Astrocyte (in vitro differentiated cells and primary cell): Measurements from ENCODE around the gene MUC4. TPM values are rescaled to one million over a fixed set of nuclear protein-coding genes. Genes with fewer than 3 reads are reported as not detected.
"Not testable (repeated sequence)": the region's sequence is repeated elsewhere in the genome, so short reads cannot be mapped to it uniquely, and the experiment has no call there.

Experiments used
- DNase-seq: peaks from one replicate; pipeline ENCODE4 v3.0.0-alpha.2; 2010; ENCODE audit warnings: low read depth
- FAIRE-seq: peaks from 2 replicates; lab custom pipeline; 2011; peaks lifted over from hg19 to GRCh38; lab: Jason Lieb, UNC
- H2AFZ ChIP-seq: 2 replicates; pipeline ENCODE4 v1.6.0; 2012; ENCODE audit warnings: low read depth, low read length, inconsistent platforms
- H3K27ac ChIP-seq: 2 replicates; pipeline ENCODE4 v1.5.1; 2011; ENCODE audit warnings: low read depth, low read length, inconsistent platforms
- H3K27me3 ChIP-seq: 2 replicates; pipeline ENCODE4 v1.6.0; 2011; ENCODE audit warnings: low read length, inconsistent platforms; ENCODE audit not compliant: insufficient read depth
- H3K36me3 ChIP-seq: 2 replicates; pipeline ENCODE4 v1.5.1; 2011; ENCODE audit warnings: low read length, inconsistent platforms; ENCODE audit not compliant: insufficient read depth
- H3K4me1 ChIP-seq: 2 replicates; pipeline ENCODE4 v1.5.1; 2011; ENCODE audit warnings: low read length, inconsistent platforms; ENCODE audit not compliant: insufficient read depth
- H3K4me2 ChIP-seq: 2 replicates; pipeline ENCODE4 v1.6.0; 2012; ENCODE audit warnings: low read length, inconsistent platforms
- H3K4me3 ChIP-seq: 2 replicates; pipeline ENCODE4 v1.5.1; 2011; ENCODE audit warnings: low read depth, mild to moderate bottlenecking, low read length, inconsistent platforms; ENCODE audit not compliant: insufficient read depth
- H3K79me2 ChIP-seq: 2 replicates; pipeline ENCODE4 v1.6.0; 2012; ENCODE audit warnings: mild to moderate bottlenecking, low read length, inconsistent platforms; ENCODE audit not compliant: insufficient read depth
- H3K9ac ChIP-seq: 2 replicates; pipeline ENCODE4 v1.6.0; 2012; ENCODE audit warnings: mild to moderate bottlenecking, low read length, inconsistent platforms
- H3K9me3 ChIP-seq: 2 replicates; pipeline ENCODE4 v1.5.1; 2012; ENCODE audit warnings: low read depth, mild to moderate bottlenecking, low read length, inconsistent platforms; ENCODE audit not compliant: insufficient read depth
- H4K20me1 ChIP-seq: 2 replicates; pipeline ENCODE4 v1.6.0; 2012; ENCODE audit warnings: low read length, inconsistent platforms; ENCODE audit not compliant: insufficient read depth
- H3K27ac Mint-ChIP-seq: one replicate; pipeline ENCODE4 v1.8.0; 2021; ENCODE audit warnings: mild to moderate bottlenecking, mixed read lengths; ENCODE audit not compliant: unreplicated experiment
- H3K27me3 Mint-ChIP-seq: one replicate; pipeline ENCODE4 v1.8.0; 2021; ENCODE audit warnings: low read depth, mixed read lengths; ENCODE audit not compliant: unreplicated experiment
- H3K36me3 Mint-ChIP-seq: one replicate; pipeline ENCODE4 v1.8.0; 2021; ENCODE audit warnings: low read depth, mixed read lengths; ENCODE audit not compliant: unreplicated experiment
- H3K4me1 Mint-ChIP-seq: one replicate; pipeline ENCODE4 v1.8.0; 2021; ENCODE audit warnings: low read depth, mixed read lengths; ENCODE audit not compliant: unreplicated experiment
- H3K4me3 Mint-ChIP-seq: one replicate; pipeline ENCODE4 v1.8.0; 2021; ENCODE audit warnings: mild to moderate bottlenecking, moderate library complexity, mixed read lengths; ENCODE audit not compliant: unreplicated experiment
- H3K9me3 Mint-ChIP-seq: one replicate; pipeline ENCODE4 v1.8.0; 2021; ENCODE audit warnings: mild to moderate bottlenecking, mixed read lengths; ENCODE audit not compliant: unreplicated experiment
- CTCF ChIP-seq: IDR thresholded peaks from 2 replicates; pipeline ENCODE4 v1.5.1; 2011; ENCODE audit warnings: low read depth, mild to moderate bottlenecking, inconsistent platforms, low read length, moderate library complexity; ENCODE audit not compliant: insufficient read depth
- EZH2 ChIP-seq: IDR thresholded peaks from 2 replicates; pipeline ENCODE4 v1.6.1; 2012; ENCODE audit warnings: mild to moderate bottlenecking, low read length, inconsistent platforms; ENCODE audit not compliant: insufficient read depth
- total RNA-seq: library from RNA; stranded (reverse); gene quantifications from 2 replicates; pipeline ENCODE4 v1.2.1, GENCODE V29; 2021

The MUC4 gene
- total RNA-seq, 1 donor from 2014 or later = 0.05 TPM

- FAIRE-seq, H3K9ac ChIP-seq, H3K4me3 Mint-ChIP-seq, H2AFZ ChIP-seq, H3K9me3 Mint-ChIP-seq, H3K36me3 ChIP-seq, H3K4me1 Mint-ChIP-seq, H3K9me3 ChIP-seq, H3K79me2 ChIP-seq, H3K27me3 ChIP-seq, H4K20me1 ChIP-seq, H3K27ac ChIP-seq, H3K36me3 Mint-ChIP-seq, H3K27ac Mint-ChIP-seq, H3K4me1 ChIP-seq, H3K4me2 ChIP-seq, H3K4me3 ChIP-seq, DNase-seq: not testable (repeated sequence)
- peaks cover 14% of the 10 kb centered on the region for H3K27me3 Mint-ChIP-seq
These were observed 99.2 kb downstream of the MUC4 start for GRCh38 chr3:195712535-195712910.

- H3K4me1 ChIP-seq = no peaks in the 10 kb centered on the region
- Mint-ChIP-seq H3K27me3 (peaks cover 11% of the 10 kb centered on the region), H3K9me3 (peaks cover 3% of the 10 kb centered on the region), H3K27ac (no peak overlapping the region), H3K36me3 (peaks cover 9% of the 10 kb centered on the region), H3K4me1 (no peaks in the 10 kb centered on the region), H3K4me3 (no peak overlapping the region)
- no peak for DNase-seq
- no peaks in the 10 kb centered on the region for H3K79me2 ChIP-seq
- H3K4me2 ChIP-seq = no peak overlapping the region
- no peak for FAIRE-seq
- no peak overlapping the region for H3K27ac ChIP-seq
- no peak overlapping the region for H3K9ac ChIP-seq
- H2AFZ ChIP-seq = no peak overlapping the region
- H3K4me3 ChIP-seq = no peak overlapping the region
- TF ChIP-seq EZH2 (no peak), CTCF (no peak)
- no peaks in the 10 kb centered on the region for H3K36me3 ChIP-seq
- H3K27me3 ChIP-seq = no peaks in the 10 kb centered on the region
- no peaks in the 10 kb centered on the region for H3K9me3 ChIP-seq
- no peaks in the 10 kb centered on the region for H4K20me1 ChIP-seq
These were observed 99.8 kb downstream of the MUC4 start for GRCh38 chr3:195711813-195712534.

- H3K27ac Mint-ChIP-seq, H3K27me3 Mint-ChIP-seq, H3K9me3 ChIP-seq, H3K4me3 ChIP-seq, DNase-seq, FAIRE-seq, H3K79me2 ChIP-seq, H3K4me1 Mint-ChIP-seq, H3K36me3 ChIP-seq, H3K36me3 Mint-ChIP-seq, H2AFZ ChIP-seq, H3K4me3 Mint-ChIP-seq, H4K20me1 ChIP-seq, H3K9me3 Mint-ChIP-seq, H3K4me2 ChIP-seq, H3K4me1 ChIP-seq, H3K9ac ChIP-seq, H3K27me3 ChIP-seq, H3K27ac ChIP-seq: not testable (repeated sequence)
These were observed 100.5 kb downstream of the MUC4 start for GRCh38 chr3:195711091-195711812.

GRCh38 chr3:195710126-195710905 lies 101.4 kb downstream of the MUC4 start:
- H3K27ac ChIP-seq, FAIRE-seq: not testable (repeated sequence)

More at GRCh38 chr3:195710126-195710905, 101.4 kb downstream of the MUC4 start:
- not testable (repeated sequence) for H3K27me3 ChIP-seq, DNase-seq, H3K27ac Mint-ChIP-seq, H3K36me3 ChIP-seq, H3K79me2 ChIP-seq, H3K9me3 ChIP-seq, H3K4me1 Mint-ChIP-seq, H2AFZ ChIP-seq, H3K36me3 Mint-ChIP-seq, H4K20me1 ChIP-seq, H3K9ac ChIP-seq, H3K4me3 Mint-ChIP-seq, H3K4me3 ChIP-seq, H3K4me1 ChIP-seq, H3K4me2 ChIP-seq, H3K9me3 Mint-ChIP-seq
- H3K27me3 Mint-ChIP-seq = peaks cover 14% of the 10 kb centered on the region
